MCF 10A (cell line): ENCODE results near the gene MEF2A. TPM values are rescaled to one million over a fixed set of nuclear protein-coding genes. Genes with fewer than 3 reads are reported as not detected.

Experiments used
- BruUV-seq: library from RNA; stranded (reverse); fragments of 400-500 nt; replicated peaks from 2 replicates; lab custom pipeline; 2021; lab: Mats Ljungman, UMichigan
- CTCF ChIA-PET: fragments of 300-600 bp; sonication (Branson Sonifier 250); formaldehyde crosslinking; extraction: SDS; loops from one replicate; lab custom pipeline; 2021; ENCODE audit warnings: antibody characterized with exemption, inconsistent platforms; lab: Yijun Ruan, JAX
- POLR2A ChIA-PET: fragments of 300-600, 350-650 bp; sonication (Branson Sonifier 250); formaldehyde crosslinking; extraction: SDS; loops from one replicate; lab custom pipeline; 2020; ENCODE audit warnings: antibody characterized with exemption, inconsistent platforms; lab: Yijun Ruan, JAX
- DNase-seq: peaks from one replicate; pipeline ENCODE4 v3.0.0-alpha.2; 2018; ENCODE audit not compliant: unreplicated experiment
- H3K27ac Mint-ChIP-seq: one replicate; pipeline ENCODE4 v1.8.0; 2022; ENCODE audit warnings: mild to moderate bottlenecking, low read depth, mixed read lengths; ENCODE audit not compliant: unreplicated experiment
- H3K27me3 Mint-ChIP-seq: one replicate; pipeline ENCODE4 v1.8.0; 2022; ENCODE audit warnings: mixed read lengths; ENCODE audit not compliant: insufficient read depth, unreplicated experiment
- H3K36me3 Mint-ChIP-seq: one replicate; pipeline ENCODE4 v1.8.0; 2022; ENCODE audit warnings: mild to moderate bottlenecking, moderate library complexity, mixed read lengths; ENCODE audit not compliant: insufficient read depth, unreplicated experiment
- H3K4me1 Mint-ChIP-seq: one replicate; pipeline ENCODE4 v1.8.0; 2022; ENCODE audit warnings: mixed read lengths; ENCODE audit not compliant: insufficient read depth, unreplicated experiment
- H3K4me3 Mint-ChIP-seq: one replicate; pipeline ENCODE4 v1.8.0; 2022; ENCODE audit warnings: mild to moderate bottlenecking, moderate library complexity, mixed read lengths; ENCODE audit not compliant: unreplicated experiment
- H3K9me3 Mint-ChIP-seq: one replicate; pipeline ENCODE4 v1.8.0; 2022; ENCODE audit warnings: mixed read lengths; ENCODE audit not compliant: unreplicated experiment
- CTCF ChIP-seq: fragments of 200-600 bp; IDR thresholded peaks from one replicate; pipeline ENCODE4 v1.8.0; 2022; ENCODE audit warnings: antibody characterized with exemption, mild to moderate bottlenecking; ENCODE audit not compliant: unreplicated experiment
- intact Hi-C: fragments of 100-400 bp; cut with micrococcal nuclease; formaldehyde crosslinking; loops from 2 replicates; pipeline ENCODE4 v1.14.1; 2022
- total RNA-seq: library from RNA; stranded (reverse); gene quantifications from 2 replicates; pipeline ENCODE4 v1.2.3, GENCODE V29; 2022

The MEF2A gene
- total RNA-seq, 1 experiment from 2014 or later = 52.9 TPM

- Mint-ChIP-seq H3K4me3 (no peak overlapping the region), H3K27me3 (no peaks in the 10 kb centered on the region), H3K36me3 (no peaks in the 10 kb centered on the region), H3K27ac (peak overlapping the region; percentile 12), H3K9me3 (no peaks in the 10 kb centered on the region), H3K4me1 (peaks cover 11% of the 10 kb centered on the region)
- POLR2A ChIA-PET = interaction anchor here (1.2 to 3.4 kb wide), 2 partner anchors 9 to 15 kb away, joined by 3 to 14 read pairs; partner anchors contain the start of gene MEF2A
- intact Hi-C loops = no loop called here
- CTCF ChIA-PET = interaction anchor here (0.5 to 2.0 kb wide), 3 partner anchors 11 to 296 kb away, joined by 3 to 6 read pairs (median 5); no protein-coding TSS in a partner anchor
- no peak for DNase-seq
- no TSS peak for BruUV-seq
- no peak for TF ChIP-seq CTCF
These were observed 9.8 kb upstream of the MEF2A start for GRCh38 chr15:99556011-99556410.

GRCh38 chr15:99556578-99556977 is 9.2 kb upstream of the MEF2A start:
- CTCF ChIA-PET = interaction anchor here (1.6 to 2.0 kb wide), 2 partner anchors 11 to 185 kb away, joined by 5 to 6 read pairs; no protein-coding TSS in a partner anchor
- Mint-ChIP-seq H3K27ac (no peak overlapping the region), H3K4me1 (peaks cover 11% of the 10 kb centered on the region), H3K4me3 (no peak overlapping the region), H3K27me3 (no peaks in the 10 kb centered on the region), H3K9me3 (no peaks in the 10 kb centered on the region), H3K36me3 (no peaks in the 10 kb centered on the region)
- no TSS peak for BruUV-seq
- DNase-seq = no peak
- no peak for TF ChIP-seq CTCF
- POLR2A ChIA-PET = interaction anchor here (3.4 kb wide), 1 partner anchor 8 kb away, joined by 14 read pairs; the partner anchor contains the start of gene MEF2A
- intact Hi-C loops = no loop called here

- no peak for TF ChIP-seq CTCF
- no peaks in the 10 kb centered on the region for H3K9me3 Mint-ChIP-seq
- H3K27me3 Mint-ChIP-seq = no peaks in the 10 kb centered on the region
- ChIA-PET POLR2A (interaction anchor here (0.7 kb wide), 1 partner anchor 135 kb away, joined by 4 read pairs; no protein-coding TSS in a partner anchor), CTCF (interaction anchor here (2.0 kb wide), 1 partner anchor 9 kb away, joined by 6 read pairs; no protein-coding TSS in a partner anchor)
- BruUV-seq = no TSS peak
- H3K4me3 Mint-ChIP-seq = no peak overlapping the region
- H3K27ac Mint-ChIP-seq = no peak overlapping the region
- intact Hi-C loops = no loop called here
- no peak for DNase-seq
- no peaks in the 10 kb centered on the region for H3K36me3 Mint-ChIP-seq
- H3K4me1 Mint-ChIP-seq = peaks cover 11% of the 10 kb centered on the region
These were observed 7.7 kb upstream of the MEF2A start for GRCh38 chr15:99558084-99558483.

- no peak overlapping the region for H3K27ac Mint-ChIP-seq
- intact Hi-C loops = no loop called here
- POLR2A ChIA-PET = interaction anchor here (0.7 kb wide), 2 partner anchors 110 to 136 kb away, joined by 3 to 4 read pairs; no protein-coding TSS in a partner anchor
- BruUV-seq = no TSS peak
- H3K27me3 Mint-ChIP-seq = no peaks in the 10 kb centered on the region
- DNase-seq = no peak
- H3K36me3 Mint-ChIP-seq = no peaks in the 10 kb centered on the region
- CTCF ChIA-PET = no interaction called here
- H3K9me3 Mint-ChIP-seq = no peaks in the 10 kb centered on the region
- no peak for TF ChIP-seq CTCF
- H3K4me1 Mint-ChIP-seq = peaks cover 11% of the 10 kb centered on the region
- no peak overlapping the region for H3K4me3 Mint-ChIP-seq
These were observed 7.2 kb upstream of the MEF2A start for GRCh38 chr15:99558571-99558970.
